Bronchial epithelial cell (primary cell): ENCODE results near the gene TNNT1. TPM values are rescaled to one million over a fixed set of nuclear protein-coding genes. Genes with fewer than 3 reads are reported as not detected.

ENCODE experiments used
- DNase-seq: peaks from one replicate; pipeline ENCODE4 v3.0.0-alpha.2; 2010; ENCODE audit warnings: low read depth
- FAIRE-seq: peaks from 2 replicates; lab custom pipeline; 2011; peaks lifted over from hg19 to GRCh38; lab: Jason Lieb, UNC
- H3K27me3 ChIP-seq: 2 replicates; pipeline ENCODE4 v1.5.1; 2011; ENCODE audit warnings: low read length; ENCODE audit not compliant: control insufficient read depth, insufficient read depth
- H3K36me3 ChIP-seq: 2 replicates; pipeline ENCODE4 v1.5.1; 2011; ENCODE audit warnings: low read length; ENCODE audit not compliant: control insufficient read depth, insufficient read depth
- H3K4me3 ChIP-seq: 2 replicates; pipeline ENCODE4 v1.5.1; 2011; ENCODE audit warnings: mild to moderate bottlenecking, low read depth, low read length, control low read depth
- CTCF ChIP-seq: IDR thresholded peaks from 2 replicates; pipeline ENCODE4 v1.5.1; 2011; ENCODE audit warnings: mild to moderate bottlenecking, moderate library complexity, low read length, control low read depth, inconsistent platforms; ENCODE audit not compliant: insufficient read depth, severe bottlenecking
- total RNA-seq: library from RNA; depleted of rRNA; stranded (reverse); fragments of >200 nt; gene quantifications from 2 replicates; pipeline ENCODE4 v1.2.1, GENCODE V29; 2014

The TNNT1 gene
- total RNA-seq, 1 donor from 2014 or later: 65.0 TPM

DNA sequence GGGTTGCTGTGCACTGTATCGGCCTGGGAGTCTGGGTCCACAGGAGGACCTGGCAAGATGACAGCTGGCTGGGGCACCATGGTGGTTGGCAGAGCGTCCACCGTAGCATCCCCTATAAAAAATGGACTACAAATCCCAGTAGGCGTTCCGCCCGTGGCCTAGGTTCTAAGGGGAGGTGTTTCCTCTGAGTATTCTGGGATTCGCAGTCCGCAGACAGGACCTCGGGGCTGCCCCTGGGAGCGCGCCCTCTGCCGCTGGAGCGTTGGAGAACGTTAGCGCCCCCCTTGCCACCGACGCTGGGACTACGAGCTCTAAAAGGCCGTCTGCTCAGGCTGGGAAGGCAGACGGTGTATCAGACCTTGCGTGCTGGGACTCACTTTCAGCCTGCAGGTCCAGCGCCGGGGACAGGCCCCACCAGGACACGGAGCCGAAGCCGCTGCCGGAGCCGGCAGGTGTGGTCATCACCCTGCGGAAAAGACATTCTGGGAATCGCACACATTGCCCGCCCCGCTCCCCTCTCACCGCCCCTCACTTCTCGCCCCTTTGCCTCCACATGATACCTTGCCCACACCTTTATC, 17.0 kb upstream of the TNNT1 start:
- DNase-seq: peak; percentile 65
- peak overlapping the region; percentile 48 for H3K4me3 ChIP-seq
- no peaks in the 10 kb centered on the region for H3K36me3 ChIP-seq
- H3K27me3 ChIP-seq: no peaks in the 10 kb centered on the region
- TF ChIP-seq CTCF: peak; percentile 71
- no peak for FAIRE-seq

GRCh38 chr19:55161571-55162322, 12.7 kb upstream of the TNNT1 start:
- DNase-seq: no peak
- Histone ChIP-seq H3K36me3 (no peaks in the 10 kb centered on the region), H3K27me3 (no peaks in the 10 kb centered on the region), H3K4me3 (no peak overlapping the region)
- TF ChIP-seq CTCF: no peak
- FAIRE-seq: no peak

GRCh38 chr19:55160986-55161365, 12.0 kb upstream of the TNNT1 start:
- no peak for DNase-seq
- TF ChIP-seq CTCF: no peak
- Histone ChIP-seq H3K4me3 (no peak overlapping the region), H3K27me3 (no peaks in the 10 kb centered on the region), H3K36me3 (no peaks in the 10 kb centered on the region)
- no peak for FAIRE-seq

- H3K4me3 ChIP-seq: no peak overlapping the region
- FAIRE-seq: no peak
- DNase-seq: peak; percentile 69
- no peaks in the 10 kb centered on the region for H3K36me3 ChIP-seq
- peak; percentile 94 for TF ChIP-seq CTCF
- no peaks in the 10 kb centered on the region for H3K27me3 ChIP-seq
These were observed 11.4 kb upstream of the TNNT1 start for GRCh38 chr19:55160128-55160985.

- DNase-seq (peak; percentile 26), FAIRE-seq (no peak)
- Histone ChIP-seq H3K36me3 (no peaks in the 10 kb centered on the region), H3K4me3 (no peak overlapping the region), H3K27me3 (no peaks in the 10 kb centered on the region)
- TF ChIP-seq CTCF: no peak
These were observed 10.1 kb upstream of the TNNT1 start for GRCh38 chr19:55158848-55159749.
